ENCODE measurements around the gene AMBP. TPM values are rescaled to one million over a fixed set of nuclear protein-coding genes. Genes with fewer than 3 reads are reported as not detected.

Gene AMBP
- total and polyA plus RNA-seq, 2 experiments from 2014 or later, result not detected

GRCh38 chr9:114027863-114028465 is 50.1 kb downstream of the AMBP start:
- H3K4me3 ChIP-seq, result no peak overlapping the region
- no peaks in the 10 kb centered on the region for H3K9me2 ChIP-seq (ENCODE audit: insufficient read depth)
- H3K4me2 ChIP-seq (ENCODE audit: unreplicated experiment), result no peak overlapping the region
- no peak overlapping the region for H3K9ac ChIP-seq
- H3F3A ChIP-seq (ENCODE audit: insufficient read depth), result no peaks in the 10 kb centered on the region
- no peak for TF ChIP-seq EZH2phosphoT487 (IDR thresholded peaks at IDR 0.05; ENCODE audit: insufficient read depth, low read depth)
- TF ChIP-seq EZH2 (IDR thresholded peaks at IDR 0.05; ENCODE audit: insufficient read depth, poor library complexity, severe bottlenecking), result no peak
- no peak overlapping the region for H3K27ac ChIP-seq
- no peak for DNase-seq
- H3K9me3 ChIP-seq (ENCODE audit: low read depth), result peaks cover 10% of the 10 kb centered on the region
- in situ Hi-C loops (cut with MboI), result no loop called here
- H4K20me1 ChIP-seq (ENCODE audit: insufficient read depth), result no peaks in the 10 kb centered on the region
- H3K79me2 ChIP-seq (ENCODE audit: insufficient read depth), result no peaks in the 10 kb centered on the region
- 100% methylated on average over 4 of the region's 4 CpGs for WGBS, 2 experiments (ENCODE audit: low coverage in 1 of 2, low lambda C conversion rate in 2 of 2, missing lambda C conversion rate in 2 of 2)
- H3K4me1 ChIP-seq (ENCODE audit: insufficient read depth), result no peaks in the 10 kb centered on the region
- H3K36me3 ChIP-seq (ENCODE audit: low read depth), result peaks cover 20% of the 10 kb centered on the region
- H3K27me3 ChIP-seq (replicated peaks; ENCODE audit: insufficient read depth), result no peaks in the 10 kb centered on the region
- H2AFZ ChIP-seq, result no peak overlapping the region

GRCh38 chr9:114027159-114027862 is 50.8 kb downstream of the AMBP start:
- H3F3A ChIP-seq (ENCODE audit: insufficient read depth), result no peaks in the 10 kb centered on the region
- H3K9me2 ChIP-seq (ENCODE audit: insufficient read depth), result no peaks in the 10 kb centered on the region
- H3K79me2 ChIP-seq (ENCODE audit: insufficient read depth), result no peaks in the 10 kb centered on the region
- in situ Hi-C loops (cut with MboI), result no loop called here
- WGBS, 2 experiments (ENCODE audit: low coverage in 1 of 2, low lambda C conversion rate in 2 of 2, missing lambda C conversion rate in 2 of 2), result 96 to 97% methylated on average over 13 of the region's 13 CpGs
- no peaks in the 10 kb centered on the region for H3K27me3 ChIP-seq (replicated peaks; ENCODE audit: insufficient read depth)
- no peak overlapping the region for H3K4me2 ChIP-seq (ENCODE audit: unreplicated experiment)
- no peak for DNase-seq
- no peak overlapping the region for H3K4me3 ChIP-seq
- no peak overlapping the region for H3K9ac ChIP-seq
- H2AFZ ChIP-seq, result no peak overlapping the region
- TF ChIP-seq EZH2 (IDR thresholded peaks at IDR 0.05; ENCODE audit: insufficient read depth, poor library complexity, severe bottlenecking) (no peak), EZH2phosphoT487 (IDR thresholded peaks at IDR 0.05; ENCODE audit: insufficient read depth, low read depth) (no peak)
- H3K27ac ChIP-seq, result no peak overlapping the region
- H3K9me3 ChIP-seq (ENCODE audit: low read depth), result peaks cover 10% of the 10 kb centered on the region
- H3K36me3 ChIP-seq (ENCODE audit: low read depth), result peaks cover 25% of the 10 kb centered on the region
- no peaks in the 10 kb centered on the region for H3K4me1 ChIP-seq (ENCODE audit: insufficient read depth)
- H4K20me1 ChIP-seq (ENCODE audit: insufficient read depth), result no peaks in the 10 kb centered on the region

GRCh38 chr9:114026335-114026734 is 51.8 kb downstream of the AMBP start:
- DNase-seq, result no peak
- Histone ChIP-seq H2AFZ (no peak overlapping the region), H3K36me3 (ENCODE audit: low read depth) (peaks cover 33% of the 10 kb centered on the region), H3F3A (ENCODE audit: insufficient read depth) (no peaks in the 10 kb centered on the region), H3K27me3 (replicated peaks; ENCODE audit: insufficient read depth) (no peaks in the 10 kb centered on the region), H3K9me2 (ENCODE audit: insufficient read depth) (no peaks in the 10 kb centered on the region), H3K79me2 (ENCODE audit: insufficient read depth) (no peaks in the 10 kb centered on the region), H3K27ac (no peak overlapping the region), H3K4me3 (no peak overlapping the region), H3K4me2 (ENCODE audit: unreplicated experiment) (no peak overlapping the region), H3K9ac (no peak overlapping the region), H4K20me1 (ENCODE audit: insufficient read depth) (no peaks in the 10 kb centered on the region), H3K9me3 (ENCODE audit: low read depth) (peaks cover 12% of the 10 kb centered on the region), H3K4me1 (ENCODE audit: insufficient read depth) (no peaks in the 10 kb centered on the region)
- in situ Hi-C loops (cut with MboI), result no loop called here
- WGBS, 2 experiments (ENCODE audit: low coverage in 1 of 2, low lambda C conversion rate in 2 of 2, missing lambda C conversion rate in 2 of 2), result 93 to 97% methylated on average over 4 of the region's 4 CpGs
- TF ChIP-seq EZH2phosphoT487 (IDR thresholded peaks at IDR 0.05; ENCODE audit: insufficient read depth, low read depth) (no peak), EZH2 (IDR thresholded peaks at IDR 0.05; ENCODE audit: insufficient read depth, poor library complexity, severe bottlenecking) (no peak)

GRCh38 chr9:114025760-114026159 is 52.3 kb downstream of the AMBP start:
- no peak for DNase-seq
- Histone ChIP-seq H3K9ac (no peak overlapping the region), H3K36me3 (ENCODE audit: low read depth) (peaks cover 33% of the 10 kb centered on the region), H4K20me1 (ENCODE audit: insufficient read depth) (no peaks in the 10 kb centered on the region), H3K79me2 (ENCODE audit: insufficient read depth) (no peaks in the 10 kb centered on the region), H3K4me2 (ENCODE audit: unreplicated experiment) (no peak overlapping the region), H3K9me2 (ENCODE audit: insufficient read depth) (no peaks in the 10 kb centered on the region), H3K4me1 (ENCODE audit: insufficient read depth) (no peaks in the 10 kb centered on the region), H3K4me3 (no peak overlapping the region), H3K27me3 (replicated peaks; ENCODE audit: insufficient read depth) (no peaks in the 10 kb centered on the region), H3K9me3 (ENCODE audit: low read depth) (peaks cover 12% of the 10 kb centered on the region), H3F3A (ENCODE audit: insufficient read depth) (no peaks in the 10 kb centered on the region), H3K27ac (no peak overlapping the region), H2AFZ (no peak overlapping the region)
- 97 to 99% methylated on average over 5 of the region's 5 CpGs for WGBS, 2 experiments (ENCODE audit: low coverage in 1 of 2, low lambda C conversion rate in 2 of 2, missing lambda C conversion rate in 2 of 2)
- TF ChIP-seq EZH2phosphoT487 (IDR thresholded peaks at IDR 0.05; ENCODE audit: insufficient read depth, low read depth), result no peak
- in situ Hi-C loops (cut with MboI), result no loop called here
